ENCODE data around the gene BFSP1. TPM values are rescaled to one million over a fixed set of nuclear protein-coding genes. Genes with fewer than 3 reads are reported as not detected.

The BFSP1 gene
- total RNA-seq, 1 donor from 2014 or later: 4.2 TPM

DNA sequence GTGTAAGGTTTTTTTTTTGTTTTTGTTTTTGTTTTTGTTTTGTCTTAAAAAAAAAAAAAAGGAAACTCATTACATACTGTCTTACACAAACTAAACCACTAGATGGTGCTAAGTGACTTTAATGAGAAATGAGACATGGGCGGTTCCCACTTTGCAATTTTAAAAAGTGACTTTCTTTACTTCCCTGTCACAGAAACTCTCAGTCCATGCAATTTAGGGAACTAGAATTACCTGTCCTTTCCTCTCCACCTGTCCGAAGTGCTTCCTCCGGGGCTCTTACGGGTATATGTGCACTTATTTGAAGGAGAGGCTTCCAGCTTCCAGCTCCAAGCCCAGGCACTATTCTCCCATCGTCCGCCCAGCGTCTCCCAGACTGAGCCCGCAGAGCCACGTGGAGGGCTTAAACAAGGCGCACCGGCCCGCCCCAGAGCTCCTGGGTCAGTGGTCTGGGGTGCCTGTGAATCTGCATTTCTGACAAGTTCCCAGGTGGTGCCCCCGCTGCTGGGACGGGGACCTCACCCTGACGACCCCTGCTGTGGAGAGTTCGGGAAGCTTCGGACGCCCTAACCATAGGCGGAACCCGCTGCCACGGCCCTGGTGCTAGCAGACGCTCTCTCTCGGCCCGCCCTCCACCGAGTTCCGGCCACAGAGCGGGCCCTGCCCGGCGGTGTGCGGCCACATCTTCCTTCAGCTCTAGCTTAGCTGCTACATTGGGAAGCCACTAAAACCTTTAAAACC, 26.1 kb downstream of the BFSP1 start:
- peak overlapping the region; percentile 93 for H3K4me2 ChIP-seq (ENCODE audit: low read length)
- H3K9ac ChIP-seq (ENCODE audit: low read length): peak overlapping the region; percentile 61
- Mint-ChIP-seq H3K27ac (ENCODE audit: unreplicated experiment) (peak overlapping the region; percentile 66), H3K36me3 (ENCODE audit: low read depth, unreplicated experiment) (no peaks in the 10 kb centered on the region), H3K4me1 (ENCODE audit: low read depth, unreplicated experiment) (peaks cover 2% of the 10 kb centered on the region), H3K27me3 (ENCODE audit: low read depth, unreplicated experiment) (peaks cover 27% of the 10 kb centered on the region), H3K9me3 (ENCODE audit: unreplicated experiment) (no peaks in the 10 kb centered on the region), H3K4me3 (ENCODE audit: unreplicated experiment) (peak overlapping the region; percentile 70)
- H3K9me3 ChIP-seq (ENCODE audit: insufficient read depth, low read depth, low read length): no peaks in the 10 kb centered on the region
- H3K27me3 ChIP-seq (ENCODE audit: insufficient read depth, low read length): peaks cover 7% of the 10 kb centered on the region
- H3K36me3 ChIP-seq (ENCODE audit: insufficient read depth, low read length): no peaks in the 10 kb centered on the region
- DNase-seq (ENCODE audit: low read depth) (peak; percentile 25), FAIRE-seq (no peak)
- no peaks in the 10 kb centered on the region for H4K20me1 ChIP-seq (ENCODE audit: insufficient read depth, low read length)
- H3K4me3 ChIP-seq (ENCODE audit: insufficient read depth, low read depth, low read length): peak overlapping the region; percentile 58
- peaks cover 11% of the 10 kb centered on the region for H3K4me1 ChIP-seq (ENCODE audit: insufficient read depth, low read length)
- no peaks in the 10 kb centered on the region for H3K79me2 ChIP-seq (ENCODE audit: insufficient read depth, low read length)
- TF ChIP-seq EZH2 (IDR thresholded peaks at IDR 0.05; ENCODE audit: insufficient read depth, low read length): no peak
- TF ChIP-seq, protein P1, sequence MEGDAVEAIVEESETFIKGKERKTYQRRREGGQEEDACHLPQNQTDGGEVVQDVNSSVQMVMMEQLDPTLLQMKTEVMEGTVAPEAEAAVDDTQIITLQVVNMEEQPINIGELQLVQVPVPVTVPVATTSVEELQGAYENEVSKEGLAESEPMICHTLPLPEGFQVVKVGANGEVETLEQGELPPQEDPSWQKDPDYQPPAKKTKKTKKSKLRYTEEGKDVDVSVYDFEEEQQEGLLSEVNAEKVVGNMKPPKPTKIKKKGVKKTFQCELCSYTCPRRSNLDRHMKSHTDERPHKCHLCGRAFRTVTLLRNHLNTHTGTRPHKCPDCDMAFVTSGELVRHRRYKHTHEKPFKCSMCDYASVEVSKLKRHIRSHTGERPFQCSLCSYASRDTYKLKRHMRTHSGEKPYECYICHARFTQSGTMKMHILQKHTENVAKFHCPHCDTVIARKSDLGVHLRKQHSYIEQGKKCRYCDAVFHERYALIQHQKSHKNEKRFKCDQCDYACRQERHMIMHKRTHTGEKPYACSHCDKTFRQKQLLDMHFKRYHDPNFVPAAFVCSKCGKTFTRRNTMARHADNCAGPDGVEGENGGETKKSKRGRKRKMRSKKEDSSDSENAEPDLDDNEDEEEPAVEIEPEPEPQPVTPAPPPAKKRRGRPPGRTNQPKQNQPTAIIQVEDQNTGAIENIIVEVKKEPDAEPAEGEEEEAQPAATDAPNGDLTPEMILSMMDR (IDR thresholded peaks at IDR 0.05; ENCODE audit: insufficient read depth, low read depth, low read length): peak; percentile 70
- no peak overlapping the region for H3K27ac ChIP-seq (ENCODE audit: low read depth, low read length)
- peak overlapping the region; percentile 85 for H2AFZ ChIP-seq (ENCODE audit: low read depth, low read length)

DNA sequence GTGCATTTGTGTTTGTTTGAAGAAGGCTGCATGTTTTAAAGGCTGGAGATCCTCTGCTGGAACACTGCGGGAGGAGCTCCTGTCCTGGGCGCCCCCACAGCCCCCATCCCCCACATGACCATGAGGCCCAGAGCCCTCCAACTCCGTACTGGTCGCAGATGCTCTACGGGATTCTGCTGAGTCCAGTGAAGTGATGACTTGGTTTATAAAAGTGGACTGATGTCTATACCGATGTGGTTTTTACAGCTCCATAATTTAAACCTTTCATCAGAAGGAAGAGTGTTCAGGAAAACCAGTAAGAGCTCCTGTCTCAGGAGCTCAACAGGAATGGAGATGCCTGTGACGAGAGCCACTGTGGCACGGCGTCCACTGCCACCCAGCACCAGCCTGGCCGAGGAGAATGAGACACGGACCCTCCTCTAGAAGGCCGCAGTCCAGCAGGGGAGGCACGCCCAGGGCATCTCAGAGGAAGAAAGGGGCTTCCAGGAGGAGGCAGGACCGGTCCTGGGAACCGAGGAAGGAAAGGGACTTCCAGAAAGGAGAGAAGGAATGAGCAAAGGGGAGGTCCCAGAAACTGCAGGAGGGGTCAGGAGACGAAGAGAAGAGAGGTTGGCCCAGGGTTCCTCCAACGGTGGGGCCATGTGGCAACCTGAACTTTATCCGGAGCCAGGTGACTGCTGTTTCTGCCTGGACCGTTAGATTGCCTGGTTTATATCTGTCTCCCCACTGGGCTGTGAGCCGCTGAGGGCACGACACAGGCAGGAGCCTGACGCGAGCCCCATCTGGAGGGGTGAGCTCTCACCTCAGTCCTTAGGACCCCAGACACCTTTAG, 26.9 kb downstream of the BFSP1 start:
- Histone ChIP-seq H3K9ac (ENCODE audit: low read length) (peak overlapping the region; percentile 18), H3K9me3 (ENCODE audit: insufficient read depth, low read depth, low read length) (no peaks in the 10 kb centered on the region), H4K20me1 (ENCODE audit: insufficient read depth, low read length) (no peaks in the 10 kb centered on the region), H3K36me3 (ENCODE audit: insufficient read depth, low read length) (no peaks in the 10 kb centered on the region), H3K4me1 (ENCODE audit: insufficient read depth, low read length) (peaks cover 11% of the 10 kb centered on the region), H3K4me2 (ENCODE audit: low read length) (peak overlapping the region; percentile 93), H2AFZ (ENCODE audit: low read depth, low read length) (peak overlapping the region; percentile 64), H3K4me3 (ENCODE audit: insufficient read depth, low read depth, low read length) (no peak overlapping the region), H3K79me2 (ENCODE audit: insufficient read depth, low read length) (no peaks in the 10 kb centered on the region), H3K27ac (ENCODE audit: low read depth, low read length) (no peak overlapping the region), H3K27me3 (ENCODE audit: insufficient read depth, low read length) (peaks cover 7% of the 10 kb centered on the region)
- peaks cover 2% of the 10 kb centered on the region for H3K4me1 Mint-ChIP-seq (ENCODE audit: low read depth, unreplicated experiment)
- no peaks in the 10 kb centered on the region for H3K9me3 Mint-ChIP-seq (ENCODE audit: unreplicated experiment)
- TF ChIP-seq, protein P1 (IDR thresholded peaks at IDR 0.05; ENCODE audit: insufficient read depth, low read depth, low read length): no peak
- TF ChIP-seq EZH2 (IDR thresholded peaks at IDR 0.05; ENCODE audit: insufficient read depth, low read length): no peak
- peaks cover 22% of the 10 kb centered on the region for H3K27me3 Mint-ChIP-seq (ENCODE audit: low read depth, unreplicated experiment)
- H3K27ac Mint-ChIP-seq (ENCODE audit: unreplicated experiment): no peak overlapping the region
- DNase-seq (ENCODE audit: low read depth): no peak
- no peak overlapping the region for H3K4me3 Mint-ChIP-seq (ENCODE audit: unreplicated experiment)
- FAIRE-seq: no peak
- no peaks in the 10 kb centered on the region for H3K36me3 Mint-ChIP-seq (ENCODE audit: low read depth, unreplicated experiment)

Measured in astrocyte (in vitro differentiated cells and primary cell).